GM21786 (cell line): ENCODE measurements around the gene PPP1R14B.

Experiments used
- ATAC-seq: cut with Tn5 transposase; IDR thresholded peaks from one replicate; pipeline ENCODE4 v1.9.1; 2021; ENCODE audit not compliant: unreplicated experiment

PPP1R14B gene

DNA sequence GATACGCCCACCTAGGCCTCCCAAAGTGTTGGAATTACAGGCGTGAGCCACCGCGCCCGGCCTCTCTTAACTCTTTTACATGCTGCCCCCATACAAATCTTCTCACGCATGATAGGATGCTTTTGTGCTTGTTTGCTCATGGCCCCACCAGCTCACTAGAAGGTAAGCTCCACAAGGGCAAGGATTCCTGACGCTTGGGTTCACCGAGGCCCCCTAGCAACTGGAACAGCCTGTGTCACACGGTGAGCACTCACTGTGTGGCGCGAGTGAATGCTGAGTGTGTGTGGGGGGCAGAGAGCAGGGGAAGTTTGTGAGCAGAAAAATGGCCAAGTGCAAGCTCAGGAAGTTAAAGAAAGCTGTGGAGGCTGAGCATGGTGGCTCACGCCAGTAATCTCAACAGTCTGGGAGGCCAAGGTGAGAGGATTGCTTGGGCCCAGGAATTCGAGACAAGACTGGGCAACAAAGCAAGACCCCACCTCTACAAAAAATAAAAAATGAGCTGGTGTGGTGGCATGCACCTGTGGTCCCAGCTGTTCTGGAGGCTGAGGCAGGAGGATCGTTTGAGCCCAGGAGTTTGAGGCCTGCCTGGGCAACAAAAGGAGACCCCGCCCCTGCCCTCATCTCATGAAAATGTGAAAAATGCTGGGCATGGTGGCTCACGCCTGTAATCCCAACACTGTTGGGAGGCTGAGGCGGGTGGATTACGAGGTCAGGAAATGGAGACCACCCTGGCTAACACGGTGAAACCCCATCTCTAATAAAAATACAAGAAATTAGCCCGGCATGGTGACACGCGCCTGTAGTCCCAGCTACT lies 35.4 kb upstream of the PPP1R14B start:
- ATAC-seq = no peak

DNA sequence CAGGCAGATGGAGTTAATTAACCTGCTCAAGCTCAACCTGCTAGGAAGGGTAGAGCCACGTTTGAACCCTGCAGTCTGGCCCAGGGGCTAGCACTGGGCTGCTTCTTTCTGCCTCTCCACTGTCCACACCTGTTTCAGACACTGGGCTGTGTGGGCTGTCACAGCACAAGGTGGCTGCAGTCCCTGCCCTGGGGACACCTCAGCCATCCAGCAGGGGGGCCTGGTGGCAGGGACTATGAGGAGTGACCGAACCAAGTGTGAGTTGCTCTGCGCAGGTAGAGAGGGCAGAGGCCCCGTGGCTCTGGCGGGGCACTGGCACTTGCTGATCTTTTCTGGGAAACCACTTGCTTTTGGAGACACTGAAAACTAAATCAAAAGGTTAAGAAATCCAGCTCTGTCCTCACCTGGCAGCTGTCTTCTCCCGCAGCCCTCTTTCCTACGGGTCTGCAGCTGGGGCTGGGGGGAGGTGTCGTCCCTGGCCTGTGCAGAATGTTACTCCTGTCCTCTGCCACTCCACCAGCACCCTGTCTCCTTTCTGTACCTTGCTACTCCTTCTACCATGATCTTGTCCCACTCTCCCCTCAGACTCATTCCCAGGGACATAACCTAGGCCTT lies 31.9 kb upstream of the PPP1R14B start:
- no peak for ATAC-seq

- ATAC-seq = no peak
Observed at GRCh38 chr11:64276653-64277431, 30.1 kb upstream of the PPP1R14B start.

DNA sequence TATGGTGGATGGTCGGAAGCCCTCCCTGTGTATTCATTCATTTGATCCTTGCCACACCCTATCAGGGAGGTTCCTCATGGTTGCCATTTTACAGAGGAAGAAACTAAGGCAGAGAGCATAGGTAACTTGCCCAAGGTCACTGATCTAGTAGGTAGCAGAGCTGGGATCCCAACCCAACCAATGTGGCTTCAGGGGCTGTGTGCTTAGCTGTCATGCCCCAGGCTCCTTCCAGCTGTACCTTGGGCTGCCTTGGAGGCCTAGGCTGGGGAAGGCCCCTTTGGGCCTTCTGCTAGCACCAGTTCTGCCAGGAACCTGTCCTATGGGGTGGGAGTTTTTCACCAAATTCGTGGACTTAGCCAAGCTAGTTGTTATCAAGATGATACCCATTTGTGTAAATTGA lies 29.1 kb upstream of the PPP1R14B start:
- no peak for ATAC-seq

- no peak for ATAC-seq
Observed at GRCh38 chr11:64275031-64275800, 28.5 kb upstream of the PPP1R14B start.

- peak; percentile 69 for ATAC-seq
Observed at GRCh38 chr11:64269540-64270220, 22.9 kb upstream of the PPP1R14B start.

GRCh38 chr11:64268893-64269539 lies 22.3 kb upstream of the PPP1R14B start:
- peak; percentile 19 for ATAC-seq

- no peak for ATAC-seq
Observed at GRCh38 chr11:64268025-64268892, 21.5 kb upstream of the PPP1R14B start.

DNA sequence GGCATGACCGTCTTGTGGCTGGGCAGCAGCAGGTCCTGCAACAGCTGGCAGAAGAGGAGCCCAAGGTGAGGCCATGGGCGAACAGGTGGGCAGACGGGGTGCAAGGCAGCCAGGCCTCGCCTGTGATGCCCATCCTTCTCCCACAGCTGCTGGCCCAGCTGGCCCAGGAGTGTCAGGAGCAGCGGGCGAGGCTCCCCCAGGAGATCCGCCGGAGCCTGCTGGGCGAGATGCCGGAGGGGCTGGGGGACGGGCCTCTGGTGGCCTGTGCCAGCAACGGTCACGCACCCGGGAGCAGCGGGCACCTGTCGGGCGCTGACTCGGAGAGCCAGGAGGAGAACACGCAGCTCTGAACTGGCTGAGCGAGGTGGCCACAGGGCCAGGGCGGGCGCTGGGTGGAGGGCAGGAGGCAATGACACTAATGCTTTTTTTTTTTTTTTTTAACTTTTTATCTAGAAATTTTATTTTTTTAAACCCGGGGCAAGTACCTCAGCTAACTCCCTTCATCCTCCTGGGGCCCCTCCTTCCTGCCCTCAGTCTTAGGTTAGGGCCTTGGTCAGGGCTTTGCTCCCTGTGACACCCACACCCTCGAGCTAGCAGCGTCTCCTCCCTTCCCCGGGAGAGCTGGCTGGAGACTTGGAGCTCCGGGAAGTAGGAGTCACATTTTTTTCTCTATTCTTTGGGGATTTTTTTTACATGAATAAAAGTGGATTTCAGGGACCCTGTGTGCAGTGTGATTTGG lies 20.6 kb upstream of the PPP1R14B start:
- ATAC-seq = no peak

- ATAC-seq = no peak
Observed at GRCh38 chr11:64266339-64266738, 19.6 kb upstream of the PPP1R14B start.

GRCh38 chr11:64265176-64266160 lies 18.7 kb upstream of the PPP1R14B start:
- ATAC-seq = no peak

- ATAC-seq = no peak
Observed at GRCh38 chr11:64264371-64264852, 17.7 kb upstream of the PPP1R14B start.

GRCh38 chr11:64263947-64264317 lies 17.2 kb upstream of the PPP1R14B start:
- no peak for ATAC-seq

DNA sequence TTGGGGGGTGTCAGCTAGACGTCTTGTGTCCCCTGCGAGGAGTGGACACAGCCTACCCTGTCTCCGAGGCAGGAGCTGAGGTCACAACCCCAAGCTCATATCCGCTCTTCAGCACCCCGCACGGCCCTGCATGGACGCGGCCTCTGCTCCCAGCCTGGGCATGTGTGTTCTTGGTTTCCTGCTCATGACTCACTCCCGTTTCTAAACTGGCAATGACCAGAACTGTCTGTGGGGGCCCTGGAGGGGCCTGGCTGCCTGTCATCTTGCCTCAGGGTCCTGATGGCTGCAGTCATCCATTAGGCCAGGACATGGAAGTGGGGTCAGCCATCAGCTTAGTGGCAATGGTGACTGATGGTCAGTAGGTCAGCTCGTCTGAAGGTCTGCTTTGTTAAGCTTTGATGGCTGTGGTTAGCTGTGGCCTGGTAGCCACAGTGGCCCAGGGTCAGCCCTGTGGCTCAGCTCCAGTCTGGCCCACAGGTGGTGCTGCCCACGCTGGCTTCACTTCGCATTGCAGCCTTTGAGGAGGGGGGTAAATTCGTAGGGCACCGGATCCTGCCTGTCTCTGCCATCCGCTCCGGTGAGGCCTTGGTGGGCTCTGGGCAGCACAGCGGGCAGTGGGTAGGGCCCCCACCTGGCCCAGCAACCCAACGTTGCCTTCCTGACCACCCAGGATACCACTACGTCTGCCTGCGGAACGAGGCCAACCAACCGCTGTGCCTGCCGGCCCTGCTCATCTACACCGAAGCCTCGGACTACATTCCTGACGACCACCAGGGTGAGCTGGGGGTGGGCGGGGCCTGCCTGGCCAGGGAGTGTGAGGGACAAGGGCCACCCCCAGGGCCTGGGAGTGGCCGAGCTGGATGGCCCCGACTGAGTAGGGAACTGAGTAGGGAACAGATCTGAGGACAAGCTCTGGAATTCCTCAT lies 16.5 kb upstream of the PPP1R14B start:
- no peak for ATAC-seq

- no peak for ATAC-seq
Observed at GRCh38 chr11:64262271-64263002, 15.7 kb upstream of the PPP1R14B start.
